ENCODE results near the gene DBP.

Gene DBP

GRCh38 chr19:48642862-48643261 lies 5.7 kb upstream of the DBP start:
- H3K9me3 ChIP-seq (ENCODE audit: control insufficient read depth, insufficient read depth, low read depth, low read length), result no peaks in the 10 kb centered on the region
- H3K36me3 ChIP-seq (ENCODE audit: control insufficient read depth in 2 of 2, insufficient read depth in 1 of 2, low read length in 2 of 2), result no peaks in the 10 kb centered on the region
- CTCF ChIA-PET, result interaction anchor here (0.7 to 3.5 kb wide), 4 partner anchors 32 to 1845 kb away, joined by 3 to 27 read pairs (median 4); no protein-coding TSS in a partner anchor
- peaks cover 9% of the 10 kb centered on the region for H3K4me1 ChIP-seq (ENCODE audit: control insufficient read depth, insufficient read depth, low read length)
- H3K4me3 ChIP-seq (ENCODE audit: low read depth, low read length), result no peak overlapping the region
- POLR2A ChIA-PET, result interaction anchor here (3.9 kb wide), 1 partner anchor 24 kb away, joined by 39 read pairs; the partner anchor contains the start of genes RPL18 and SPHK2
- no peak overlapping the region for H3K27ac ChIP-seq (ENCODE audit: extremely low read depth, low read depth, low read length)
- TF ChIP-seq ZNF596 (tag by site-specific recombination; IDR thresholded peaks at IDR 0.05) (0 out of 2 replicates have a peak, but pooled peaks have one; percentile 30), ZNF792 (tag by site-specific recombination; IDR thresholded peaks at IDR 0.05) (no peak), ZNF2 (tag by site-specific recombination; IDR thresholded peaks at IDR 0.05) (no peak), PRDM6 (tag by site-specific recombination; IDR thresholded peaks at IDR 0.05) (no peak), ZNF549 (tag by site-specific recombination; IDR thresholded peaks at IDR 0.05) (no peak), ZNF211 (tag by site-specific recombination; IDR thresholded peaks at IDR 0.05; ENCODE audit: low read depth) (no peak), OVOL3 (tag by site-specific recombination; IDR thresholded peaks at IDR 0.05) (no peak), BCL11B (tag by site-specific recombination; IDR thresholded peaks at IDR 0.05; ENCODE audit: low read depth) (no peak), ZNF692 (tag by site-specific recombination; IDR thresholded peaks at IDR 0.05) (no peak), ZNF555 (tag by site-specific recombination; conservative IDR thresholded peaks at IDR 0.05) (no peak), TCF7L2 (IDR thresholded peaks at IDR 0.05; ENCODE audit: borderline replicate concordance, low read depth, low read length) (no peak), ZNF664 (tag by site-specific recombination; IDR thresholded peaks at IDR 0.05) (no peak), ZNF704 (tag by site-specific recombination; IDR thresholded peaks at IDR 0.05) (no peak), ZNF266 (tag by site-specific recombination; IDR thresholded peaks at IDR 0.05; ENCODE audit: low read depth) (no peak), ZBTB10 (tag by site-specific recombination; IDR thresholded peaks at IDR 0.05) (no peak), ZNF121 (tag by site-specific recombination; IDR thresholded peaks at IDR 0.05) (peak; percentile 87), ZNF610 (tag by site-specific recombination; IDR thresholded peaks at IDR 0.05; ENCODE audit: borderline replicate concordance) (no peak), HOXC10 (CRISPR knock-in tag; IDR thresholded peaks at IDR 0.05) (no peak), ZNF530 (tag by site-specific recombination; IDR thresholded peaks at IDR 0.05; ENCODE audit: low read depth) (no peak), ZNF513 (tag by site-specific recombination; IDR thresholded peaks at IDR 0.05) (no peak), EGR2 (tag by site-specific recombination; IDR thresholded peaks at IDR 0.05; ENCODE audit: low read depth) (no peak), MYNN (tag by site-specific recombination; IDR thresholded peaks at IDR 0.05; ENCODE audit: borderline replicate concordance) (no peak), ZNF366 (tag by site-specific recombination; conservative IDR thresholded peaks at IDR 0.05) (peak; percentile 83), HIC1 (tag by site-specific recombination; IDR thresholded peaks at IDR 0.05) (no peak), AEBP2 (tag by site-specific recombination; IDR thresholded peaks at IDR 0.05; ENCODE audit: borderline replicate concordance) (no peak), ZNF560 (tag by site-specific recombination; IDR thresholded peaks at IDR 0.05; ENCODE audit: borderline replicate concordance) (no peak), OSR2 (tag by site-specific recombination; IDR thresholded peaks at IDR 0.05) (no peak)
